HG03378 (cell line): ENCODE measurements around the gene GPER1.
"Not testable (repeated sequence)": the region's sequence is repeated elsewhere in the genome, so short reads cannot be mapped to it uniquely, and the experiment has no call there.

Source experiments
- ATAC-seq: cut with Tn5 transposase; IDR thresholded peaks from one replicate; pipeline ENCODE4 v1.9.1; 2021; ENCODE audit warnings: mild to moderate bottlenecking, moderate library complexity; ENCODE audit not compliant: unreplicated experiment

Gene GPER1

GRCh38 chr7:1116383-1117008 is 28.6 kb downstream of the GPER1 start:
- not testable (repeated sequence) for ATAC-seq

GRCh38 chr7:1117321-1117928 is 29.5 kb downstream of the GPER1 start:
- ATAC-seq, result no peak

GRCh38 chr7:1119201-1119600 is 31.3 kb downstream of the GPER1 start:
- no peak for ATAC-seq

GRCh38 chr7:1120791-1121190 is 32.9 kb downstream of the GPER1 start:
- no peak for ATAC-seq

- no peak for ATAC-seq
Observed at GRCh38 chr7:1121476-1121875, 33.6 kb downstream of the GPER1 start.

- no peak for ATAC-seq
Observed at GRCh38 chr7:1121886-1122831, 34.2 kb downstream of the GPER1 start.

GRCh38 chr7:1122832-1123501 is 35.1 kb downstream of the GPER1 start:
- no peak for ATAC-seq

- ATAC-seq, result no peak
Observed at GRCh38 chr7:1123715-1124114, 35.8 kb downstream of the GPER1 start.

- no peak for ATAC-seq
Observed at GRCh38 chr7:1124164-1124563, 36.3 kb downstream of the GPER1 start.

GRCh38 chr7:1124816-1125602 is 37.1 kb downstream of the GPER1 start:
- no peak for ATAC-seq

GRCh38 chr7:1125603-1125969 is 37.7 kb downstream of the GPER1 start:
- no peak for ATAC-seq

- no peak for ATAC-seq
Observed at GRCh38 chr7:1127001-1127400, 39.1 kb downstream of the GPER1 start.

- ATAC-seq, result no peak
Observed at GRCh38 chr7:1129431-1129830, 41.5 kb downstream of the GPER1 start.

GRCh38 chr7:1130021-1130990 is 42.4 kb downstream of the GPER1 start:
- no peak for ATAC-seq

- no peak for ATAC-seq
Observed at GRCh38 chr7:1131471-1132265, 43.8 kb downstream of the GPER1 start.

- no peak for ATAC-seq
Observed at GRCh38 chr7:1134951-1135350, 47.0 kb downstream of the GPER1 start.

- no peak for ATAC-seq
Observed at GRCh38 chr7:1136841-1137516, 49.1 kb downstream of the GPER1 start.
